CMK (cell line): Measurements from ENCODE around the gene THEM5.
A peak's percentile ranks its signal among the peaks of the same experiment; 100 is the strongest.

Experiments used
- DNase-seq: peaks from one replicate; pipeline ENCODE4 v3.0.0-alpha.2; 2010; ENCODE audit warnings: low read depth

The THEM5 gene

DNA sequence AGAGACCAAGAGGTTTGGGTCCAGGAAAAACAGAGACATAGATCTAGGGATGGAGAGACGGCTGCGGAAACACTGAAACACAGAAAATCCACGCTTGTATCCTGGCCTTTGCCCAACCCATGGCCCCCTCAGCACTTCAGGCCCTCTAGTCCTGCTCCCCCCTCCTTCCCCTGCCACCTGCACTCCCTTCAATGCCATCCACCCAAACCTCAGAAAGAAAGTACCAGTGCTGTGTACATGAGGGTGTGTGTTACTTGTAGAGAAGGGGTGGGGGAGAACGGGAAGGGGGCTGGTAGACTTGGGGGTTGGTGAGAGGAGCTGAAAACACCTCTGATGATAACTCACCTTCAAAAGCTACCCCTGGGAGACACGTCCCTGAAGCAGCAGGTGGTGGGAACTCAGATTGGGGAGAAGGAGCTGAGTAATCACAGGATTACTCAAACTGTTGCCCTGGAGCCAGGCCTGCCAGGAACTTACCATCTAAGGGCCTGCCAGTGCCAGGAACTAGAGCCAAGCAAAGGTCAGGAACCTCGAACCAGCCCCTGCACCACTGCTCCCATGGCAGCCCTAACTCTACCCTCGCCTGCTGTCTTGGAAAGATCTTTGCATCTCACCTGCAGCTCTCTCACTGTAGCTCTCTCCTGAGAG, 33.4 kb downstream of the THEM5 start:
- DNase-seq = no peak

DNA sequence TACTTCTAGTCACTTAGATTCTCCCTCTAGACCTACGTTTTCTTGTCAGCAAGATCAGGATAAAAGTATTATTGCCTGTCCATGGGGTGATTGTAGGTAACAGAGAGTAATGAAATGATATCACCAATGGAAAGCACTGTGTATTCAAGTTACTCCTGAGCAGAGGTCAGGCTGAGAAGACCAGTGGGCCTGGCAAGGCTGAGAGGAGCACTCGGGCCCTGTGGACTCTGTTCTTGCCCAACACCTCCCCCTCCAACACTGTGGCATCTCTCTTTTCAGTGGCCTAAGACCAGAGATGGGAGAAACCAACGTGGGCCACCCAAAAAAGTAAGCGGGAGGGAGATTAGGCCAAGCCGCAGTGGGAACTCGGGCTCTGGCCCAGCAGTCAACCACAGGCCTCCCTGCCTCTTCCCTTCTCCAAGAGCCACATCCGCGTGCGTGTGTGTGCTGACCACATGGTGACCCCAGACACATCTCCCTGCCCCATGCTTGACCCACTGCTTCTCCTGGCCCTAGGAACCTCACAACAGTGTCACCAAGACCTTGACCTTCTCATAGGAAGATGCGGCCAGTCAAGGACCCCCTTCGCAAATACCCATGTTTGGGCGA, 34.2 kb downstream of the THEM5 start:
- peak; percentile 21 for DNase-seq

DNA sequence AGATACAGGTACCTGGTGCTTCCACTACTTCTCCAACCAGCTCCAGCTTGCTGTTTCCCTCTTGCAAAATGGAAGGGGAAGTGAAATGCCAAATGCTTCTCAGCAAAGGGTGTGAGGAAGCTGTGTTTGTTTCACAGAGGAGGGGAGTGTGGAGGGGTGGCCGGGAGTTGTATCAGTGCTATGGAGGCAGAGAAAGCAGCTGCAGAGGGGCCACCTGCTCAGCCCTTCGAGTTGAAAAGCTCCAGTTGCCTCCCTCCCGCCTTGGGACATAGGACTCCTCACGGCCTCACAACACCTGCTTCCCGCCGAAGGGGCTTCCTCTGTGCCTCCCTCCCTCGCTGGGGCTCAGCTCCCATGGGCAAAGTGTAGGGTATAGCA, 36.2 kb downstream of the THEM5 start:
- no peak for DNase-seq

DNA sequence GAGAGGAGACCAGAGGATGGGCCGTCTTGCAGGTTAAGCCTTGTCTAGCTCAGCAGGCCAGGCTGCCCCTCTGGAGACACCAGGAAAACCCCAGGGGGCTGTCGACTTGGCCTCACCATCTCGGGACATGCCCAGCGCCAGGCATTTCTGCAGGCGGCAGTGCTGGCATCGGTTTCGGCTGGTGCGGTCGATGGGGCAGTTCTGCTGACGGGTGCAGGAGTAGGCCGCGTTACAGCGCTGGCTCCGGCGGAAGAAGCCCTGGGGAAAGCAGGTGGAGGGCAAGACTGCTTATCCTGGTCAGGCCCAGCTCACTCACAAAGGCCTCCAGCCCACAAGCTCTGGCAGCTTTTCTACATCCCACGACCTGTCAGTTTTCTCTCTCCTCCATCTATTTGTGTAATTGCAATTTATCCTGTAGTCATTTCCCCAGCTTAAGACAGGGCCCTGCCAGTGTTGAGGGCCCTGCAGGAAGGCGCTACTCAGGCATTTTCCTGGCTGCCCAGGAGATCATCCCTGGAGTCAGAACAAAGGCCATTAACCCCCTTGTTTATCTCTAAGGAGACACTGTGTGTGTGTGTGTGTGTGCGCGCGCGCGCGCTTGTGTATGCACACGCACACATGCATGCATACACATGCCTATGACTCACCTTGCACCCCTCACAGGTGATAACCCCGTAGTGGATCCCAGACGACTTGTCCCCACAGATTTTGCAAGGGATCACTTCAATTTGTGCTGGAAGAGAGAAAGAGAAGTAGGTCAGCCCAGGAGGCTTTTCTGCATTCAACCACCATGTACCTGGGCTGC, 36.8 kb downstream of the THEM5 start:
- no peak for DNase-seq

DNA sequence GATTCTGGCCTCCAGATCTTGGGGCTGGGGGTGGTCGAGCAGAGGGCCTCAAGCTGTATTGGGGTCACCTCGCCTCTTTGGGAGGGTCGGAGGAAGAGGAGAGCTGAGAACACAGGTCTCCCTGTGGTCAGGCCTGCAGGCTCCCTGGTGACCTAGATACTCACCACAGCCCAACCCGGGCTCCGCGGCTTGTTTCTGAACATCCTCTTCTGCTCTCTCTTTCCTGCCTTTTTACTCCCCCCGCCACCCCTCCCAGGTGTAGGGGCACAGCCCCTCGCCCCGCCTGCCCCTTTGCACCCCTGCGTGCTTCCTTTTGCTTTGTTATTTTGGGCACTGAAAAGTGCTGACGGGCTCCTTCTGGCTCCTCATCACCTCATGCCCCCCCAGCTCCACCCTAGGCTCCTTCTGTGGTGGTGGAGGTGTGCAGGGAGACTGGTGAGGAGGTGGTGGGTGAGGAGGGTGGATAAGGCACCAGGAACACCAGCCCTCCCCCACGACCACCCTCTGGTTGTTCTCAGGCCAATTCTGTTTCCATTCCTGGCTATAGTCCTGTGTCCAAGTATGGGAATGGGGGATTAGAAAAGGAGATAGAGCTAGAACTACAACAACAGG, 37.7 kb downstream of the THEM5 start:
- DNase-seq = no peak

DNA sequence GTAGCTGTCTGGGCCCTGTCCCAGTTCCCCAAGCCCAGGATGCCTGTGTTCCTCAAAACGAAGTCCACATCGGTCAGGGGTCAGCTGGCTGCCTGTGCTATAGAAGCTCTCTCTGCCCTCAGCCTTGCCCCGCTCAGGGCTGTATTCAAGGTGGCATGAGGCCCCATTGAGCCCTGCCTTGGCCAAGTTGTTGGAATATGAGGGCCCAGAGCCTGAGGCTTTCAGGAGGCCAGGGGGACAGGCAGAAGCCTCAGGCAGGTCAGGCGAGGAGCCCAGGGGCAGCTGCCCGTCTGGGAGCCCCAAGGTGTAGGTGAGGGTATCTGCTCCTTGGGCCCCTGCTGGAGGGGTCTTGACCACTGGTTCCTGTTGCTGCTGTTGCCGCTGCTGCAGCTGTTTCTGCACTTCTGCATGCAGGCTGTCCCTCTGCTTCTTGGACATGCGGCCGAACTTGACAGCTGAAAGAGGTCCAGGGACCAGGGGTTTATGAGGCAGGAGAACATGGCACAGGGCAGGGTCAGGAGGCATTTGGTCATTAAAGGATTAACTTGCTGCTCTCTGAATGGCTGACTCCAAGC, 38.5 kb downstream of the THEM5 start:
- no peak for DNase-seq

DNA sequence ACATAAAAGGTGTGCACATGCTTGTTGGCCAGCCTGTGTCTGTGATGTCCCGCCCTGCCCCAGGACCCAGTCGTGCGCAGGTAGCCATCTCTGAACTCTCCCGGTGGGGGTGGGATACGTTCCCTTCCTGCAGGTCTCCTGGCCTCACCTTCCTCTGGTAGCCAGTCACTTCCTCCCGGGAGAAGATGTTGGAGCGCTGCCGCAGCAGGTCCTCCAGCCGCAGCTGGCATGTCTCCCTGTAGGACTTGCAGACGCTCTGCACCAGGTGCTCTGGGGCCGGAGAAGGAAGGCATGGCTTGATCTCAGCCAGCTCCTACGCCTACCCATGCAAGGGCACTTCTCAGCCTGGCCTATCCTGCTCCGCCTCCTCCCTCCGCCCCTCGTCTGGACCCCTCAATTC, 39.1 kb downstream of the THEM5 start:
- no peak for DNase-seq

DNA sequence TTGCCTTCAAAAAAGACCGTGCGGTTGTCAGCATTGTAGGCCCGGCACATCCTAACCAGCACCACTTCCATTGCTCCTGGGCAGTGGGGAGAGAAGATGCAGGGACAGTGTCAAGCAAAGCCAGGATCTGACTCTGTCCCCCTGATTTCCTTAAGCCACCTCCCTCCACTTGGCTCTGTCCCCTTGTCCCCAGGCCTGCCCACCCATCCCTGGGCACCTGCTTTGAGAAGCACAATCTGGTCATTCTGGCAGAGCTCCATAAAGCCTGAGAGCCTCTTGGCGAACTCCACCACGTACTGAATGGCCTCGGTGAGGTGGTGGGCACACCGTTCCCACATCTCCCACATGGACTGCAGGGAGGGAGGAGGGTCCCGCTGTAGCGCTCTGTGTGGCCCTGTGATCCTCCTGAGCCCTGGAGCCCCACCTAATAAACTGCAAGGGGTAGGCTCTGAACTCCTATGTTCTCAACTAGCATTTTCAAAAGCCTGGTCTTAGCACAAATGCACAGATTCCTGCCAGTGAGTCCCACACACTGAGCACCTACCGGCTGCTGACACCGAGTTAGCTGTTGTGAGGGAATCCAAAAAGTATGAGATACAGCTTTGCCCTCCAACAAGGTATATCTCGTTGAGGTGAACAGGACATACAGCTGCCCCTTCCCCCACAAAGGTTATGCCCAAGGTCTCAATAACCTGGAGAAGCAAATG, 40.1 kb downstream of the THEM5 start:
- DNase-seq = no peak

DNA sequence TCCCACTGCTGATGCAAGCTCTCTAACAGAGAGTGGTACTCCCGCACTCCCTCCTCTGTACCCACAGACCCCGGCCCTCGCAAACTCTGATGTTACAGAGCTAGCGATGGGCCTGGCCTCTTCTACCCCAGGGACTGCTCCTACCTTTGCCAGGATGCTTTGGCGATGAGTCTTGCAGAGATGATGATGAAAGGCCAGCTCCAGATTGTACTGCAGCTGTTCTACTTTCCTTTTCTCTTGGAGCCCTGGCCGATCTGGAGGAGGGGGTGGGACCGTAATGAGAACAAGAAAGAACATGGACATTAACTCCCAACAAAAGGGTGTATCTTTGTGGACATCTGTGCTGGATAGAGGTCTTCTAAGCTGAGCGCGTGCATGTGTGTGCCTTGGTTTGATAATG, 42.3 kb downstream of the THEM5 start:
- DNase-seq = no peak

DNA sequence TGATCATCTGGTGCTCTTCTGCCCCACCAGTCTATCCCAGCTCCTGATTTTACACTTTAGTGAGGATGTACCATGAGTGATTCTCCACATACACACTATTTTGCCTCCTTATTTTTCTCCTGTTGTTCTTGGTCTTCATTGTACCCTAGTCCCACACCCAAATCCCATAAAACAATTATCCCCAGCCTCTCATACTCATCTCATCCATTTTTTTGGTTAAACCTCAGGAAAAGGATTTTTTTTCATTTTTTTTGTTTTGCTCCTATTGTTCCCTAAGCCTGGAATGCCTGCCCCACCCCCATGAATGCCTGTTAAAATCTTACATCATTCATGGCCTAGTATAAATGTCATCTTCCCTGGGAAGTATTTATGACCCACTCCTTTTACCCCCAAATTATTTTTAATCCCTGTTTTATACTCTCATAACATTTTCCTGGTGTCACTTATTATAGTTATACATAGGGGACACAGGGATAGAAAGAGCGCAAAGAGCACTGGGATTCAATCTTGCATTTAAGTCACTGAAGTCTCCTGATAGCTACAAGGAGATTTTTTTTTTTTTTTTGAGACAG, 43.4 kb downstream of the THEM5 start:
- no peak for DNase-seq

DNA sequence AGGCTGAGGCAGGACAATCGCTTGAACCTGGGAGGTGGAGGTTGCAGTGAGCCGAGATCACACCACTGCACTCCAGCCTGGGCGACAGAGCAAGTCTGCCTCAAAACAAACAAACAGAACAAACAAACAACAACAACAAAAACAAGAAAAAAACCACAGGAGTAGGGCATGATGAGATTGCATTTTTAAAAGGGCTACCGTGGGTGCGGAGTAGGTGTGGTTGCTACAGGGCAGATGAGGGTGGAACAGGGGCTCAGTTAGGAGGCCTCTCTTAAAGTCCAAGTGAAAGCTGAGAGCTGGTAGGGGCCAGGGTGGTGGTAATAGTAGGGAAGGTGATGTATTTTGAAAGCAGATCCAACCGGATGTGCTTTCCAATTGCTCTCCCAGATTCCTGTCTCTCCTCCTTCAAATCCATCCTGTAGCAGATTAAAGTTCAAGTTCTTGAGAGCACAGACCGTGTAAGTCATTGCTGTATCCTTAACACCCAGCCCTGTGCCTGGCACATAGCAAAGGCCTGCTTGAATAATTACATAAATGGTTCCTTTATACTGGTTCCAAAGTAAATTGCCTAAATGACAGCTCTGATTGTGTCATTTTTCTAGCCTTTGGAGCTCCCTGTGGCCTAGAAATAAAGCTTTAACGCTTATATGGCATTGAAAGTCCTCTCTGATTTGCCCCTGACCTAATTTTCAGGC, 44.1 kb downstream of the THEM5 start:
- DNase-seq = no peak

DNA sequence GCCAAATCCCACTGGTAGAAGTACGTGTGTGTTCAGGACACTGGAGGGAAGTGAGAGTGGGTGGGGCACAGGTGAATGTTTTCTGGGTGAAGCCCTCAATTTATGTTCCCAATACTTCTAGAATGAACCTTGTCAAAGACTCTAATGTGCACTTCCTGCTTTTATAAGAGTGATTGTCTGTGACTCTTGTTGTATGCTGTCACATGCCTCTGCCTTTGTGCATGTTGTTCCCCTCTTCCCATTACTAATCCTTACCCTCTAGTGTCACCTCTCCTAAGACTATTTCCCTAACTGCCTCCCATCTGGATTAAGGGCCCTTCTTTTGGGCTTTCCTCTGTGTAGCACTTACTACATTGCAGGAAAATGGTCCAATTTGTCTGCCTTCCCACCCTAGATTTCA, 45.7 kb downstream of the THEM5 start:
- no peak for DNase-seq

DNA sequence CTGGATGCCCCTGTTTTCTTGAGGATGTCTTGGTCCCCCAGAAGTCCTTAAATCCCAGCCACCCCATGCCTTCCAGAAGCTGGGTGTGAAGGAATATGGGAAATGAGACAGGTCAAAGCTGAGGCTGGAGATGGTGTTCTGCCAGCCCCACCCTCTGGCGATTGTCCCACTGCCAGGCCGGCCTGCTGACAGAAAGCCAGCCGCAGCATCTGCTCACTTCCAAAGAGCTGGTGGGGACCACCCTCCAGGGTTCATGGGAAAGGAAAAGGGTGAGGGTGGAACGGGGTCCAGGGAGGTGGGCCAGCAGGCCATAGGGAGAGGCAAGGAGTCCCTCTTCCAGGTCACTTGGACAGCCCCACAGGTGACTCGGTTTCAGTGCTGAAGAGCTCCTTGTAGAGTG, 46.4 kb downstream of the THEM5 start:
- DNase-seq = no peak

DNA sequence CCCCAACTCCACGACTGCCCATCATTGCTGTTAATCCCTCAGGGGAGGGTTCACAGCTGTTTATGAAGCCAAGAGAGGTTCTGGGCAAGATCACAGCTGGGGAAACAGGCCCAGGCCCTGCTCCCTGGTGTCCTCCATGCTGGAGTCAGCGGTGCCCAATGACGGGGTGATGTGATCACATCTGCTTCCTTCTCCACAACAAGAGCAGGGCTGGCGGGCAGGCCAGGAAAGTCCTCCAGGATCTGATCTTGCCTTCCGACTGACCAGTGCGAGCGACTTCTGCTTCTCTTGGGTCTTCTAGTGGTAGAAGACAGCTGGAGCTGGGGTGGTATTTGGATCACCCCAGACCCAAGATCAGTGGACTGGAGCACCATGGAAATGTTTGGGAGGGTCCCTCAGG, 47.3 kb downstream of the THEM5 start:
- DNase-seq = no peak

DNA sequence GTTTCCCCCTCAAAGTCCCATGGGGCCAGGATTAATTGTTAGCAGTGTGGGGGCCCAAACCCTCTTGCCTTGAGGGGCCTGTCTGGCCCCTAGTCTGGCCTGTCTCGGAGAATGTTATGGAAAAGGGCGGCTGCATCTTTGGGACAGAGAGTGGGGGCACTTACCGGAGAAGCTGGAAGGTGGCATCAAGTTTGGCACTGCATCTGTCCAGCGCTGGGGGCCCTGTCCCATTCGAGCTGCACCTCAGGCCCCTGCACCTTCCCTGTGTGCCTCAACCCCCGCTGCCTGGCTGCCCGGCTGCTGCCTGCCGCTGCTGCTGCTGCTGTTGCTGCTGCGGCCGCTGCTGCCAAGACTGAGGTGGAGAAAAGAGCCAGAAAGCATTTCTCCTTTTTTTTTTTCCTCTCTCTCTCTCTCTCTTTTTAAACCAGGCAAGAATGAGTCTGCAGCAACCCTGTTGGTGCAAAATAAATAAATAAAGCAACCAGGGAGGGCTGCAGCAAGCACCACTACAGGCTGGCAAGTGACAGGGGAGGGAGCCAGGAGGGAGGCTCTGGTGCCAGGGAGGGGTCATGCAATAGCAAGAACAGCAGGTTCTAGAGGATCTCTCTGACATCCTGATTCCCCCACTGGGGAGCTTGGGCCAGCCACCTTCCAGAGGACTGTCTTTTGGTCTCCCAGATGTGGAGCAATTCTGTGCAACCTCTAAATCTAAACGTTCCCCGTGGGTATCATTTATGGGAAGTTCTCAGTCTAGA, 48.3 kb downstream of the THEM5 start, which contains the start of gene LINGO4:
TSS of gene LINGO4 (minus strand) at position 354 of the 755 bp plus-strand sequence. CDS start 2,715 bp downstream, outside the sequence.
- no peak for DNase-seq

DNA sequence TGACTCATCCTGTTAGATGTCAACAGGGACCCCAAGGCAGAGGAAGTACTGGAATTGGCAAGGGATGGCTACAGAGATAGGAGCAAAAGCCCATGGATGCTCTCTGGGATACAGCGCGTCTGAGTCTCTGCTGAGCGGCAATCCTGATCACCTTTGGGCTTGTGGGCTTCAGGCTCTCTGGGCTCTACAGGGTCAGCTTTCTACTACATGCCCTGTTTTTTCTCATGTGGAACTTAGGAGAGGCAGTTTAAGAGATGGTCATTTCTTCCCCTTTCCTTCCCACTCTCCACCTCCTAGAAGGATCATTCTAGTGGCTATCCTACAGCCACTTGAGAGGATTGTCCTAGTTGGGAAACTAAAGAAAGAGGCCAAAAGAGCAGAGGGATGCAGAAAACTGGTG, 49.6 kb downstream of the THEM5 start:
- no peak for DNase-seq

DNA sequence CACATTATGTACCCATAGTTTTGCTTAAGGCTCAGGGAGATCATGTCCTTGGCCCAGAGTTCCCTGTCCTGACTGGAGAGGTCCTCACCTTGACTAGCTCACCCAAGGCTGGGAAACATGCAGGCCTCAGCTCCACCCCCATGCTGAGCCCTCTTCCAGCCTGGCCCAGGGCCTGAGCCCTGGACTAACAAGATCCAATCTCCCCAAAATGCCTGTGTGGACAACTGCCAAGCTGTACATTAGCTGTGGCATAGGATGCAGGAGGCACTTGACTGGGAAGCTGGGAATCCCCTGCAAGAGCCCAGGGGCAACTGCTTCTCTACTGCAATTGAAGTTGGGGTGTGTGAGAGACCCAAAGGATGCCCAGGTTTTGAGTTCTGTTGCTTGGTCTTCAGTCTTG, 50.3 kb downstream of the THEM5 start:
- DNase-seq = no peak

DNA sequence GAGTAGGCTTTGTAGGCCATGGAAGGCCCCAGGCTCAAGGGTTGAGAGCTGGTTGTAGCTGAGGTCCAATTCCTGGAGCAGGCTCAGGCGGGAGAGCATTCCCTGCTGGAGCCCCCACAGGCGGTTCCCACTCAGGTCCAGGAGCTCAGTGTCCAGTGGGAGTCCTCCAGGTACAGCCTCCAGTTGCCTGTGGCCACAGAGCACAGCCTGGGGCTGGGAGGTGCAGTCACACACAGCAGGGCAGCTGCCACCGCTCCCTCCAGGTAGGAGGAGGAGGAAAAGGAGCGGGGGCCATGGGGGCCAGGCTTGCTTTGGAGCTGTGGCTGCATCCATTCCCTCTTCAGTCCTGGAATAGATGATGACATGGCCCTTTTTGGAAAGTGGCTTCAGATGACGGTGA, 51.1 kb downstream of the THEM5 start:
- DNase-seq = no peak

DNA sequence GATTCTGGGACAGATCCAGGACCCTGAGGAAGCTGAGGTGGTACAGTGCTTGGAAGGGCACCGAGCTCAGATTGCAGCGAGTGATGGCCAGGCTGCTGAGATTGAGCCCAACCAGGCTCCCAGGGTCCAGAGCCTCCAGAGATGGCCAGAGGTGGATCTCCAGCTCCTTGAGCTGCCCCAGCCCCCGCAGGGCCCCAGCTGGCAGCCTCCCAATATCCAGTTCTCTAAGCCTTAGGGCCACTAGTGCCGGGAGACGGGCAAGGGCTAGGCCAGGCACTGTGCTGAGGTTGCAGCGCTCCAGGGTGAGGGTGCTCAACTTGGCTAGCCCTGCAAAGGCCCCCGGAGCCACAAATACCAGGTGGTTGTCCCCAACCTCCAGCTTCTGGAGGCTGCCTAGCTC, 51.7 kb downstream of the THEM5 start:
- DNase-seq = no peak

DNA sequence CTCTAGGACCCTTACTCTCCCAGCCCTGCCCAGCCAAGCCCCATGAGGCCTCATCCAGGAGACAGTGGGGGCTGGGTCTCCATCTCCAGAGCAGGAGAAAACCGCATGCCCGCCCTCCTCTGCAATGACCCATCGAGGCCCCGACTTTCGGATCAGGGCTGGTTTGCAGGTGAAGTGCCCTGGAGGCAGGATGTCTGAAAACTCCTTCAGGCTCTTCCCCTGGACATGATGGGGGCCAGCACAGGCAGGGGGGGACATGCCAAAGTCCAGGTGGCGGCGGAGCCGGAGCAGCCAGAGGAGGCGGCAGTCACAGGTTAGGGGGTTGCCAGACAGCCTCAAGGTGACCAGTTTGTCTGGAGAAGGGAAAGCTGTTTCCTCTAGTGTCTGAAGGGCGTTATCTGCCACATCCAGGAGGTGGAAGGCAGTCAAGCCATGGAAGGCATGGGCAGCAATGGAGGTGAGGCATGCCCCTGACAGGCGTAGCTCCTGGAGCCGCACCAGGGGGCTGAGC, 52.1 kb downstream of the THEM5 start:
- DNase-seq = no peak
